ENCODE measurements around the gene NAV2.

The NAV2 gene

DNA sequence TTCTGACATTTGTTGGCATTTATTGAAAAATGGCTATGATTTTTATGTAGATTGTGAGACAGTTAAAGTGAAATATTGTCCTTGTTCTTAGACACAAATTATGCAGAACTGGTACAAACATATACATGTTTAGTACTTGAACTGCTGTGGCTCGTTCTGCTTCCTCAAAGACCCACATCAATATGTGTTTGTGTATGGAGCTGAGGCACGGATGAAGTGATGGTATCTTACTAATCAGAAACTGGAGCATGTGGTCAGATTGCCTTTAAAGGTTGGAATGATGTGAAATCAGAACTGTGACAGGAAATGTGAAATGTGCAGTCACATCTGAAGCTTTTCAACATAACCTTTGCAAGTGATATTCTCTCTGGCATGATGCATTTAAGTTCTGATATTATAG lies 130.4 kb downstream of the NAV2 start:
- DNase-seq: no peak

DNA sequence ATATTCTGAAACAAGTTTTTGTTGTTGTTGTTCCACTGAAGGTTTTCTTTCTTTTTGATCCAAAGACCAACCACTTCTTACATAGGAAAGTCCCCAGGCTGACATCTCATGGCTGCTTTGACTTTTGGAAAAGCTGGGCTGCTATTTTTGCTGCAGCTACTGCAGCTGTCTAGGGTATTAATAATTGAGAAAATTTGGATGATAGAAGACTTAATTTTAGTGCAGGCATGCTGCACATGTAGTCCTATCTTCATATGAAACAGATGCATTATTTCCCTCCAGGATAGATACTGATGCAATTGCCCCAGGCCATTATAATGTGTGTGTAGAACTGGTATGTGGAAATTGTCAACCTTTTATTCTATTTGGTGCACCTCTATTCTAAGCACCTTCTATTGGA lies 131.4 kb downstream of the NAV2 start:
- no peak for DNase-seq

DNA sequence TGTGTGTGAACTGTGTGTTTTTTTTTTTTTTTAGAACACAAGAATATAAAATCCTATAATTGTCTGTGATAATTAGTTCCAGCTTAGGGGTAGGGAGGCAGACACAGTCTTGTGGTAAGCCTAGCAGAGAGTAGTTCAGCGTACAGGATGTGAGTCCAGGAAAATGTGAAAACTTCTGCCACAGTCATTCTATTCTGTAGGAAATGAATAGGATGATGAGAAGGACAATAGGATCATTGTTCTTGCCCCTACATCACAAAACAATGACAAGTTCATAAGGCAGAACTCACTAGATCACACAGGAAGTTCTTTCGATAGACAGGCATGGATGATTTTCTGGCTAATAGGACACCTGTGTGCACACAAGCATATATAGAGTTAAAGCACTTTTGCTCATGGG lies 132.2 kb downstream of the NAV2 start:
- DNase-seq: no peak

DNA sequence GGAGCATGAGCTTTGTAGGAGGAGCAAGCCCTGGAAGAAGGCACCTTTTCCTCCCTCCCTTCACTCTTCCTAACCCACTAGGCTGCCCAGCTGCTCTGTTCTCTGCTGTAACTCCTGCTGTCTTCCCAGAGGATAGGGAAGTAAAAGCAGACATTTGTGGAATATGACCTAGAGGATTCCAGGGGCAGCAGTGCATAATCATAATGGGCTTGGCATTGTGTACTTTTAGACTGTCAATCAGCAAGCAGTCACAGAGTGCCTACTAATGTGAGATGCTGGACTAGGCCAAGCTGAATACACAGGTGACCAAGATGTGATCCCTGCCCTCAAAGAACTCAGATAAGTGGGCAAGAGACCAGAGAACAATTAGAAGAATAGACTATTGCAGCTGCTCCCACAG lies 133.0 kb downstream of the NAV2 start:
- DNase-seq: no peak

DNA sequence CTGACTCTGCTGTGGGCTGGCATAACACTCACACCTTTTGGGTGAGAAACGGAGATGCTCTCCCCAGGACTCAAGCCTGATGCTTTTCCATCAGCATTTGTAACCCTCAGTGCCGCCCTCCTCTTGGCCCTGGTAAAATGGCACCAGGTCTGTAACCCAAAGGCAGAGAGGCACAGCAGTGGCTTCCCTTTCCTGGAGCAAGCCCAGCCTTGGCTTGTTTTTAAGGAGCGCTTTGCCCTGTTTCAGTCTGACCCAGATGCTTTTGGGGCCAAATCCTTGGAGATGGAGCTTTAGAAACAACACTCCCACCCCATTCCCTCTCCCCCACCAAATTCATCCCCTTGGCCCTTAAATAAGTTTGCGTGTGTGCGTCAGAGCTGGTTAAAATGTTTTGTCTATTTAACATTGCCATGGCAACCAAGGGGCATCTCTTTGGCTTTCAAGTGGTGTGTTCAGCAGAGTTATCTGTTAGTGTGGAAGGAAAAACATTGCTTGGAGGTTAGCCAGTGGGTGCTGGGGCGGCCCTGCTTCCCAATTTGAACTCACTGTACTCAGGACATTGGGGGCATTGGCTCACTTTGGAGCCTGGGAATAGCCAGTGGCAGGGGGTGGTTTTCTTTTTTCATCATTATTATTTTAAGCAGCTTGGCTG lies 134.1 kb downstream of the NAV2 start:
- no peak for DNase-seq

DNA sequence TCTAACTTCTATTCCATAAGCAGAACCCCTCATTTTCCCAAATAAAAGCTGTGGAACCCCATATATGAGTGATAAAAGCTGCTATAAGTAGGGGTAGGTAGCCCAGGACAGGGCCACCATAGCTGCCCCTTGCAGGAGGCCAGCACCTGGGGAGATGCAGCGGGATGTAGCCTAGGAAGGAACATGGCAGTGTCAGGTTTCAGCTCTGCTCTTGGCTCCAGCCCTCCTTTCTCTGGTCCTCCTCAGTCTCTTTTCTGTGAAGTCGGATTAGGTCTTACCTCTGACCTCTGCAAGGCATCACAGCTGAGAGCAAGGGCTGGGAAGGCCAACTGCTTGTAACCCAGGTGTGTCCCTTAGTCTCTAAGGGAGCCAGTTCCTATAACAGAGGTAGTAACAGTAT lies 135.6 kb downstream of the NAV2 start:
- no peak for DNase-seq

DNA sequence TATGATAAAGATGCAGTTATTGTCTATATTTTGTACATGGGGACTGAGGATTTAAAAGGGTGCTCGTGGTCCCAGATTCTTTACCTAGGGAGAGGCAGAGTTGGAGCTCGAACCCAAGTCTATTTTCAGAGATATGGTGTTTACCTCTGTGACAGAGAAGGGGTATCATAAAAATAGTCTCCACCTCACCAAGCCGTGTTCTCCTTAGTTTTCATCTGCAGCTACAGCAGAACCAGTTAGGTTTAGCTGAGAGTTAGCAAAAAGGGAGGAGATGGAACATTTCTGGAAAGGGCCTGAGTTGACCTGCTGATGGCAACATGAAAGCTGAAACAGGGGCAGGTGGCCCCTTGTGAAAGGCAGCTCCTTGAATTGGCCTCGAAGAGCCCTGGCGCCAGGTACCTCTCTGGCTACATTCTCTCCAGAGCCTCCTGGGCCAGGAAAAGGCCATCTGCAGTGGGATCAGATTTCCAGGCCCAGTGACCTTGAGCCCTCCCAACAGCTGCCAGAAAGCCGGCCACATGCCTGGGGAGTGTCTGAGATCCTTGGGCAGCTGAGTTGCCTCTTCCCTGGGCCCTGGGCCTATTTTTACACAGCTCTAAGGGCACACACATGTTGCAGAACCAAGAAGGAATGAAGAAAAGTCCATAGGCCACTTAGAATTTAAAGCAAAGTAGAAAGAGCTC lies 136.6 kb downstream of the NAV2 start:
- no peak for DNase-seq

DNA sequence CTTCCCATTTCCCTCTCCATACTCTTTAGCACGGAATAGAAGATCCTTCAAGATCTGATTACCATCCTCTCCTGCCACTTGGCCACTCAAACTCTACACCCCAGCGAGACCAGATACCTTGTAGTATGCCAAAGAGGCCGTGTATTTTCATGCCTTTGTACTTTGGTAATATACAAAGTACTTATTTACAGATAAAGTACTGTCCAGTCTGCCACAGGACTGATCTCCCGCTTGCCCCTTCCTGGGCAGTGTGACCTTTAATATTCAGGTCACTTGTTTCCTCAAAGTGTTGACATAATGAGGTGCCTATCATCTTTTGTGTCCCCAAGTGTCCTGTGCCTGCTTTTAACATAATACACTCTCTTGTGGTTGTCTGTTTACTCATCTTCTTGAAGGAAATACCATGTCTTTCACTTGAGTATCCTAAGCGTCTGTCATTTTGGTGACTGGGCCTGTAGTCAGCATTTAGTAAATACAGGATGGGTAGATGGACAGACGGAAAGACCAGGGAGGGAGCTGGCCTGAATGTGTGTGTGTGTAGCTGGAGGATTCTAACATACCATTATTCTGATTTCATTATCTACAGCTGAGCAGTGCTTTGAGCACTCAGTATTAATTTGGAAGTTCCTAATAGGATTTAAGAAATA lies 137.4 kb downstream of the NAV2 start:
- no peak for DNase-seq

DNA sequence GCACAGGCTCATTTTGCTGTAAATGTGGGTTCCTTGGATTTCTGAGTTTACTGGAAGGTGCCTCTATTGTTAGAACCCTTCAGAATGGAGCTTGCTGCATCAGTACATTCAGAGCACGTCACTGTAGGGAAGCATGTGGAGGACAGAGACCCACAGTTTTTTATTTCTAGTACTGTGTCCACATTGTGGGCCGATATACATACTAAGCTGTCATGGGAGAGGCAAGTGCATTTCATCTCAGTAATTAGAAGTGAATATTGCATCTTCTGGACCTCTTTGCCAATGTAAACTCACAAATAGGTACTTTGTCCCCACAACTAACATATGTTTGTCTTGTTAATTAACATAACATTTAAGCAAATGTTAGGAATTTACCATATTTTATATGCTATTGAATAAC lies 139.7 kb downstream of the NAV2 start:
- DNase-seq: no peak

DNA sequence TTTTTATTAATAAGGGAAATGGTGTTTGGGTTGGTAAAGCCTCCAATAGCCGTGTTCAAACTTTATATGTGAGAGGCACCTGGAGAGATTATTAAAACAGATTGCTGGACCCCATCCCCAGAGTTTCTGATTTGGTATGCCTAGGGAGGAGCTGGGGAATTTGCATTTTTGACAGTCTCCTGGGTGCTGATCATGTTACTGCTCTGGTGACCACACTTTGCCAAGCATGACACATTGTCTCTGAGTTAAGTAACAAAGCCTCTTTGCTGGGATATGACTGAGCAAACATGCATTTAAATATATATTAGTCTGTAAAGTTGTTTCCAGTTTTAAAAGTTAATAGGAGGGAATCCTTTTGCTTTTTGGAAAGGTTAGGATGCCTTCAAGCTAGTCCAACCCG lies 140.4 kb downstream of the NAV2 start:
- no peak for DNase-seq

DNA sequence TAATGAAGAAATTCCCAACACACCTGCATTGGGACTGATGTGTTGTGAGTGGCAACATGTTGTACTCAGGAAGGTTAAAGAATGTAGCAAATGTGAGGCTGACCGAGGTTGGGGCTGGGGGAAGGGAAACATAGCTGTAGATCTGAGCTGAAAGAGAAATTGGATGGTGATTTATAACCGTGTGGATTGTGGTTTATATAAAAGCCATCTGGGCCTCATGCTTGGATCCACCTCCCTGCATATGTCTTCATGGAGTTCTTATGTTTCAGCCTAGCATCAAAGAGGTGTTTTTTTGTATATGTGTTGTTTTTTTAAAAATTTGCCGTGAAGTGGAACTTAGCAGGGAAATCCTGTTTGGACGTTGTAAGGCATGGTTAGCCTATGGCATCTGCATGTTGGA lies 141.3 kb downstream of the NAV2 start:
- no peak for DNase-seq

DNA sequence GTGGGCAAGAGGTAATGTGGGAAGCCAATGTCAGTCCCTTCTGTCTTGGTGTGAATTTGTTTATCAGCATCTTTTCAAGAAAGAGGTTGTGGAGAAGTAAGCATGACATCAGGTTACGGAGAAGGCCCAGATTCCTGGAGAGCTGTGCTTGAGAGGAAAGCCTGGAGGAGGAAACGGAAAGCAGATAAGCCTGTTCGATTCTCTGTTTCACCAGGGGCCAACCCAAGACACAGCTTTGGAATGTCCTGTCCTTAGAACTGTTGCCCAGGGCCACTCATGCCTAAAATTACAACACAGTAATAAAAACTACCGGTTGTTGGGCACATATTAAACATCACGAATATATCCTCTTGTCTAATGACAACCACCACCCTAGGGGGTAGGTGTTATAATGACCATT lies 148.5 kb downstream of the NAV2 start:
- no peak for DNase-seq

DNA sequence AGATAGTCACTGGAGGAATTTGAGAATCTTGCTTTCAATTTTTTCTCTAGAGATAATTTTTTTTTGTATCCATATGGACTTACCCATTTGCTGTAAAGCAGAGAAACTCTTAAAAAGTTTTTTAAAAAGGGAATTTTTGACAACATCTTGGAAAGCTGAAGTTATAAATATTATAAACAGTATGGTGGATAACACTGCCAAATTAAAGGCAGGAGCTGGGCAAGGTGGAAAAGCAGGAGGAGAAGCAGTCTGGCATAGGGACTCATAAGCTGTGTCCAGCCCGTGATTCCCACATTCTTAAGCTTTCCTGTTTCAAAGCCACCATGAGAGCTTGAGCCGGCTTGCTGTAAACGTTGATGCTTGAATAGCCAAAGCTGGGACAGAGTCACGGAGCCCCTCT lies 149.5 kb downstream of the NAV2 start:
- DNase-seq: no peak

DNA sequence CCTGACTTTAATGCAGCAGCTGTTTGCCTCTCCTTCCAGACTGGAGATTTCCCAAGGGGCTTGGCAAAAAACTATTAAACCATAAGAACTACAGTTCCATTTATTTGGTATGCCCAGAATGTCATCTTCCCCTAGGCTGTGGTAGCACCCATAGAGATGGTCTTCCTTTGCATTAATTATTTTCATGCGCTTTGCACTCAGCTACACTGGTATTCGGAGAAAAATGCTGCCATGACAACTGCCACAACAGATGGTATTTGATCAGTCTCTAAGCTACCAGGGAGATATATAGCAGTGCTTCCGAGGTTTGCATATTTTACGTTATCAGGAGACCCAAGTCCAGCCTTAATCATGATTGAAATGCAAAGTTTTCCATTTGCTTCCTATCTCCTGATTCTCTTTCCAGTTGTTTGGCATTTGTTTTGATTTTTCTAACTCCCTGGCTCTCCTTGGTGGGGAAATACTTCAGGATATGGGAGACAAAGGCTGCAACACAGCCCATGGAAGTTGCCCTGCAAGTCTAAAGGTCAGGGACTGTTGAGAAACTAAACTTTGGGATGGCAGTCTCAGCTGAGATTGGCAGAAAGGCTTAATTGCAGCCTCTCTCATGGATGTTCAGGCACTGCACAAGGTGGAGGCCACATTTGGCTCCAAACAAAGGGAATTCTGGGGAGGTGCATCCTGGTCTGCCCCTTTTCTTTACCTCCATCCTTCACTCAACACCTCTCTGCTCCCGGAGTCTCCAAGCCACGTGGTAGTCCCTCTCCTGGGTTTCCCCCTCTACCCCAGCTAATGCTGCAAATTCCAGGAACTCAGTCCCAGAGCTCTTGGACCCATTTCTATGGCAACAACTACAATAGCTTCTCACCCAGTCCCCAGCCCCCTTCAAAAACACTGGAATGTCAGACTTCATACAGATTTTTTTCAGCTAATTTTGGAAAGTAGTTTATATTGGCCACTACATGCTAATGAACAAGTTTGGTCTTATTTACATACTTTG lies 151.8 kb downstream of the NAV2 start:
- no peak for DNase-seq

DNA sequence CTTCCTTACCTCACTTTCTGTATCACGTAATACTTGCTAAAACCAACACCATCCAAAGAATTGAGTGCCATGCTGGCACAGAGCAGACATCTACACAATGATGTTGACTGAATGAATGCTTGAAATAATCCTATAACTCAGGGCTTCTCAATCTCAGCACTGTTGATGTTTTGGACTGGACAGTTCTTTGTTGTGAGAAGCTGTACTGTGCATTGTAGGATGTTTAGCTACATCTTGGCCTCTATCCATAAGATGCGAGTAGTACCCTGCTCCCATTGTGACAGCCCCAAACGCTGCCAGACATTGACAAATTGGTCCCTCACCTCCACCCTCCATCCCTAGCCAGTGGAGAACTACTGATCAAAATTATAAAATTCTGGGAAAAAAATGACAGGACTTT lies 153.4 kb downstream of the NAV2 start:
- no peak for DNase-seq

DNA sequence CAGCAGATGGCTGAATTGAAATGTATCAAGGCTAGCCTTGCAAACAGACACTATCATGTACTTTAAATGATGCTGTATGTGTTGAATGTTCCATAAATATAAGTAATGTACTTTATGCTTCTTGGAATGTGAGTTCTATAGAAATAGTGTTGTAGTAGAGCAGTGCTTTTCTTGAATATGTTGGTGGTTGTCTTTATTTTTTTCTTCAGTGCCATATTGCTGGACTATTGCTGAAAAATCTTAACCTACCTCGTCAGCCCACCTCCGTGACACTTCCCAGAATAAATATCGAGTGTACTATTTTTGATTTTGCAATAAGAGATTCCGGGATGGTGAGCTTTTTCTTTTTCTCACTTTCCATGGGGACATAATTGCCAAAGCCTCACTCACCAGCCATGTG lies 153.9 kb downstream of the NAV2 start:
- DNase-seq: no peak

DNA sequence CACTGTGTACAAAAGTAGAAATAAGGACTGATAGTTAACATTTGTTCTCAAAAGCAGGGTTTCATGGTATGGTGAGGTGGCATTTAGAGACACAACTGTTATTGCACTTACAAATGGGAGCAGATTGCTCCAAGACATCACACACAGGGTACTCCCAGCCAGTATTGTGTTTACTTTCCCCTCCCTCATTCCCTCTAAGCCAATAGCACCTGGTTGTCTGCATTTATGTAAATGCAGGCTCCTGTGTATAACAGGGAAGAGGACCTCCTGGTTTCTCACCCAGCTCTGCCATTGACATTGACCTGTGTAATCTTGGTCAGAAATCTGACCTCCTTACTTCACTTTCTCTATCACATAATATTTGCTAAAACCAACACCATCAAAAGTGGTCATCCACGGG lies 154.4 kb downstream of the NAV2 start:
- no peak for DNase-seq

DNA sequence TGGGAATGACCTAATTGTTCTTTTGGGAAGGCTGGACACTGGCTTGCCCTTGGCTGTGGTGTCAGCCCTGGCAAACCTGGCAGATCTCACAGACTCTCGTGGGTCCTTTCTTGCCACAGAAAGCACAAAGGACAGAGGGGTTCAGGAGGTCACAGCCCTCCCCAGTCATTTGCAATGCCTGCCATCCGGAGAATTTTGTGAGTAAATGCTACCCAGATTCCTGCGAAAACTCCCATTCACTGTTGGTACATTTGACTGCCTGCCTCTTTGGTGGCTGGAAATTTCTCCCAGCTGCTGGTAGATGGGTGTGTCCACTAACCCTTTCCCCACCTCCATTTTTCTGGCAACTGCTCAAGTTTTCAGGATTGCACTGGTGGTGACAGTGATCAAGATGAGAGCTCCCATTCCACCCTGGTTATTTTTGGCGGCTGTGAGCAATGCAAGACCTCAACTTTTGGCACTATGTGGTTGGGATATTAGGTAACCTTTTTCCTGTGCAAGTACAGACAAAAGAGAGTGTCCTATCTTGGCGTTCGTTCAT lies 155.7 kb downstream of the NAV2 start:
- no peak for DNase-seq

DNA sequence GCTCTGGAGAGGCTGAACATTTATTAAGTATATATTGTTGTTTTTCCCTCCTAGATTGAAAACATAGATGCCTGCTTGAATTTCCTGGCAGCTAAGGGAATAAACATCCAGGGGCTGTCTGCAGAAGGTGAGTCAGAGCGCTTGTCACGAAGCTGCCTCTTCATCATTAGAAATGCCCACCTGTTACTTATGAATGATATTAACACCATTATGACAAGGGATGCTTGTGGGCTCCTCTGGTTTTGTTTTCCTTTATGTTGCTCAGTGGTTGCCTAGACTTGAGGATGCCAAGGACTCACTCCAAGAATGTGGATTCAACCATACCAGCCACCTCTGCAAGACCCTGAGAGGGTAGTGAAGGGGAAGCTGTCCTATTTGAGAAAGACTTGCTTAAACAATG lies 156.2 kb downstream of the NAV2 start:
- no peak for DNase-seq

DNA sequence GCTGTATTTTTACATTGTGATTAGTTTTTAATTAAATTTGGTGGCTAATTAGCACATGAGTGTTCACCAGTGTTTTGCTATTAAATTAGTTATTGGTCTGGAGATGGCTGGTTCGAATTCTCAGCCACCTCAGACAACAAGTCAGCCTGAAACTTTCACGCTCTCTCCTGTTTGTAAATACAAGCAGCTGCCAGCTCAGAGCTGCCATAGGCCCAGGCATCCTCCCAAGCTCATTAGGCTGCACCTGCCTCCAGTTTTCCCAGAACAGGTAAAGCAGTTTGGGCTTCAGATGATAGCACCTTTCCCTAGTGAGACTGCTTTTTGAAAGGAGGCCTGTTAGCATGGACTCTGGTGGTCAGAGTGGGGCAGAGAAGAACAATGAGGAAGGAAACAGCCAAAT lies 156.8 kb downstream of the NAV2 start:
- DNase-seq: no peak

DNA sequence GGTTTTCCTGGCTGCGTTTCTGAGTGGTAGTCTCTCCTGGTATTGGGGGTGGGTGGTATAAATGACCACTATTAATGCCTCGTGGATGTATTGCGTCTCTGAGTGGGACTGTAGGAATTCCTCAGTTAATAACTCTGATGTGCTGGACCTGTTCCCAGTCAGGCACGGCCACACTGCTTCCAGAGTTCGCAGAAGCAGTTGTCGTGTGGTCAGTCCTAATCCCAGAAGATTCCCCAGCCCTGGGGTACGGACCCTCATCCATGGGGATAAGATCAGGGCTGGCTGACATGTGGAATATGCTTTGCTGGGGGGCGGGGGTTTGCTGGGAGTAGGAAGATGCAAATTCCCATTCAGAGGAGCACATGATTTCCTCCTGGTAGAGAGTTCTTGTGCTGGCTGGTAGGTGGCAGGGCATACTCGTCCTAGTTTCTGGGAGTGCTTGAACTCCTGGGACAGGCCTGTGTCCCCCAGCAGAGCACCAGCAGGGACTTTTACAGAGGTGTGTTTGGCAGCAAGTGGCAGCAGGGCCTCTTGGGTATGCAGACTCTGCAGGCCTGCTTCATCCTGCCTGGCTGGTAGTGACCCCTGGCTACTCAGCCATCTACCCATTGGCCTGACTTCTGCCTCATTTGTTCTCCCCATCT lies 157.4 kb downstream of the NAV2 start:
- no peak for DNase-seq

DNA sequence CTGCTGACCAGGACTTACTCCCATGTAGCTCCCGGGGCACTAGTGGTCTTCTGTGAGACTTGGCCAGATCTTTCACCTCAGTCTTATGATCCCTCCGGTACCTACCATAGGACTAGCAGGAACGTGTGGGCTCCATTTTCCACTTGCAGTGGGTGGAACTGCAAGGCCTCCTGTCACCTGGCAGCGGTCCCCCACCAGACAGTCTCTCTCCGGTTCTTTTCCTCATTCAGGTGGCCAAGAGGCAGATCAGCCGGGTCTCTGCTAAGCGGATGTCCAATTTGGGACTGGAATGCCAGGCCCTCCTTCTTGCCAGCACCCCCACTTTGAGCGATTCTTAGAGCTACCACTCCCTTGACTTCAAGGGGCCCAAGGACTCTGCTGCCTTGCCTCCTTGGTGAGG lies 158.9 kb downstream of the NAV2 start:
- no peak for DNase-seq

Data from amniotic stem cell (primary cell).